Keratinocyte (primary cell): ENCODE measurements around the gene NFASC. TPM values are rescaled to one million over a fixed set of nuclear protein-coding genes. Genes with fewer than 3 reads are reported as not detected.

Experiments
- DNase-seq: peaks from one replicate; pipeline ENCODE4 v3.0.0-alpha.2; 2011; ENCODE audit warnings: low read depth, missing footprints, low spot score
- FAIRE-seq: peaks from 2 replicates; lab custom pipeline; 2011; peaks lifted over from hg19 to GRCh38; lab: Jason Lieb, UNC
- H2AFZ ChIP-seq: 2 replicates; pipeline ENCODE4 v1.6.0; 2012; ENCODE audit warnings: low read length, control low read depth, inconsistent platforms; ENCODE audit not compliant: control insufficient read depth
- H3K27ac ChIP-seq: 2 replicates; pipeline ENCODE4 v1.5.1; 2011; ENCODE audit warnings: low read length; ENCODE audit not compliant: control insufficient read depth, insufficient read depth
- H3K27me3 ChIP-seq: 3 replicates; pipeline ENCODE4 v1.6.0; 2011; ENCODE audit warnings: low read length; ENCODE audit not compliant: control insufficient read depth, insufficient read depth; ENCODE audit errors: extremely low read depth
- H3K36me3 ChIP-seq, 2 experiments: 2 replicates in 1 of 2; 3 replicates in 1 of 2; pipeline ENCODE4 v1.5.1; 2011; ENCODE audit warnings: low read length in 2 of 2, mild to moderate bottlenecking in 1 of 2; ENCODE audit not compliant: control insufficient read depth in 2 of 2, insufficient read depth in 2 of 2; ENCODE audit errors: extremely low read depth in 1 of 2
- H3K4me1 ChIP-seq: 3 replicates; pipeline ENCODE4 v1.5.1; 2011; ENCODE audit warnings: low read length; ENCODE audit not compliant: control insufficient read depth, insufficient read depth; ENCODE audit errors: extremely low read depth
- H3K4me2 ChIP-seq: 3 replicates; pipeline ENCODE4 v1.6.0; 2011; ENCODE audit warnings: low read depth, low read length; ENCODE audit not compliant: control insufficient read depth, insufficient read depth; ENCODE audit errors: extremely low read depth
- H3K4me3 ChIP-seq, 3 experiments: fragments of 200-600 bp in 1 of 3; sonication (generic) in 1 of 3; 2 replicates in 2 of 3; 3 replicates in 1 of 3; pipeline ENCODE4 v1.5.1; 2011 to 2016; ENCODE audit warnings: low read length in 3 of 3, mild to moderate bottlenecking in 3 of 3, control low read depth in 2 of 3, inconsistent platforms in 1 of 3, low read depth in 1 of 3, mixed read lengths in 1 of 3, mixed run types in 1 of 3, moderate library complexity in 1 of 3; ENCODE audit not compliant: control insufficient read depth in 2 of 3, insufficient read depth in 2 of 3; ENCODE audit errors: extremely low read depth in 1 of 3
- H3K79me2 ChIP-seq: 2 replicates; pipeline ENCODE4 v1.6.0; 2012; ENCODE audit warnings: low read length; ENCODE audit not compliant: control insufficient read depth, insufficient read depth
- H3K9ac ChIP-seq: 3 replicates; pipeline ENCODE4 v1.6.0; 2011; ENCODE audit warnings: low read length; ENCODE audit not compliant: control insufficient read depth, insufficient read depth; ENCODE audit errors: extremely low read depth
- H3K9me1 ChIP-seq: 3 replicates; pipeline ENCODE4 v1.6.0; 2011; ENCODE audit warnings: low read length; ENCODE audit not compliant: control insufficient read depth, insufficient read depth; ENCODE audit errors: extremely low read depth
- H3K9me3 ChIP-seq: 2 replicates; pipeline ENCODE4 v1.5.1; 2012; ENCODE audit warnings: low read depth, low read length; ENCODE audit not compliant: control insufficient read depth
- H4K20me1 ChIP-seq: 3 replicates; pipeline ENCODE4 v1.6.0; 2011; ENCODE audit warnings: low read length; ENCODE audit not compliant: control insufficient read depth, insufficient read depth; ENCODE audit errors: extremely low read depth
- CTCF ChIP-seq, 3 experiments: IDR thresholded peaks in 1 of 3; conservative IDR thresholded peaks in 1 of 3; optimal IDR thresholded peaks in 1 of 3; 2 replicates in 2 of 3; 3 replicates in 1 of 3; pipeline versions ENCODE3 to v1.5.1; 2011; ENCODE audit warnings: low read length in 3 of 3, mild to moderate bottlenecking in 3 of 3, moderate library complexity in 2 of 3, control low read depth in 1 of 3, inconsistent platforms in 1 of 3; ENCODE audit not compliant: insufficient read depth in 2 of 3; ENCODE audit errors: extremely low read depth in 1 of 3
- EZH2 ChIP-seq: IDR thresholded peaks from one replicate; pipeline ENCODE4 v1.6.1; 2012; ENCODE audit warnings: inconsistent platforms, mild to moderate bottlenecking, low read length, moderate library complexity
- dilution Hi-C: fragments of 300-500 bp; cut with MboI; formaldehyde crosslinking; loops from one replicate; pipeline ENCODE4 v1.7.0; 2020; ENCODE audit warnings: low sequenced_read_pairs; ENCODE audit not compliant: extremely low pct_ligation_motif_present
- polyA plus RNA-seq, 5 experiments: library from polyadenylated mRNA; depleted of rRNA in 3 of 5; stranded (reverse) in 3 of 5; stranded (forward) in 1 of 5; unstranded in 1 of 5; fragments of >200 nt; gene quantifications; 1 replicate in 1 of 5; 2 replicates in 3 of 5; 3 replicates in 1 of 5; pipeline versions ENCODE4 v1.2.1 to v1.2.3, GENCODE V29; 2011 to 2012; ENCODE audit warnings: missing spikeins in 2 of 5, low read depth in 1 of 5, low replicate concordance in 1 of 5

Gene NFASC
- polyA plus RNA-seq, 1 donor (not counting 4 experiments of a cell fraction or from before 2014, with no cell fraction given), result 4.3 TPM

DNA sequence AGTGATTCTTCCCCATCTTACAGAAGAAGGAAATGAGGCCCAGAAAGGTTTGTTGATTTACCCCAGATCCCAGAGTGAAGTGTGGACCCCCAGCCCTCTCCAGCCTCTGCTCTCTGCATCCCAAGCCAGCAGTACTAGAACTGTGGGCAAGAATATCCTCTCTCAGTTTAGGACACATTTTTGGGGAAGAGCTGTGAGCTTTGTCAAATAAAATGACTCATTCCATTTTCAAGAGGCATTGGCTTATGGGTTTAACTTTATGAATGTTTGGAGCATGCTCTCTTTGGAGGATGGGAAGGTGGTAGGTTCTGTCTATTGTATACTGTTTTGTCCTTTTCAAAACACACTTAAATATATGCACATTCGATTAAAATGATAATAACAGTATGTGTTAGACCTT, 101.8 kb downstream of the NFASC start:
- Histone ChIP-seq H3K36me3 (no peaks in the 10 kb centered on the region), H3K4me3 (no peak overlapping the region), H3K27ac (no peak overlapping the region), H3K9me3 (no peaks in the 10 kb centered on the region), H3K4me1 (no peaks in the 10 kb centered on the region), H3K4me2 (no peak overlapping the region), H3K9me1 (no peaks in the 10 kb centered on the region), H3K9ac (no peak overlapping the region), H3K27me3 (no peaks in the 10 kb centered on the region), H2AFZ (no peak overlapping the region), H3K79me2 (no peaks in the 10 kb centered on the region), H4K20me1 (no peaks in the 10 kb centered on the region)
- FAIRE-seq (no peak), DNase-seq (no peak)
- dilution Hi-C loops, result loop anchor here (25.0 kb wide), 1 partner anchor 160 kb away; no protein-coding TSS in a partner anchor
- no peak for TF ChIP-seq EZH2
- TF ChIP-seq CTCF (optimal IDR thresholded peaks at IDR 0.05 in 1 of 3, IDR thresholded peaks at IDR 0.05 in 1 of 3, conservative IDR thresholded peaks at IDR 0.05 in 1 of 3; ENCODE audit: extremely low read depth in 1 of 3, insufficient read depth in 2 of 3, low read length in 3 of 3), result no peak

DNA sequence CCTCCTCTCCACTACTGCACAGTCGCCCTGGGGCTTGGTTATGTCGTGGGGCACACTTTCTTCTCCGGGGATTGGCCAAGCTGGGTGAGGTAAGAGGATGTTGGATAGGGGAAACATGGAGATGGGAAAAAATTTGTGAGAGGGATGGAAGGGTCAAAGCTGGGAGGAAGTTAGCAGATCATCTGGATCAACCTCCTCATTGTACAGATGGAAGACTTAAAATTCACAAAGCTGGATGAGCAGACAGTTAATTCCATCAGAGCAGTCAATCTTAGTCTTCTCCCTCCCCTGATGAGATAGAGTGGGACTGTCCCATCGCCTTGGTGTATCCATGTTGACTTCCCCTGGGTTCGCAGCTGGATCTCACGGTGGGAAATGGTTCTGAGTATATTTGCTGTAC, 102.8 kb downstream of the NFASC start:
- FAIRE-seq (no peak), DNase-seq (no peak)
- Histone ChIP-seq H3K9ac (no peak overlapping the region), H3K9me3 (no peaks in the 10 kb centered on the region), H3K27ac (no peak overlapping the region), H2AFZ (no peak overlapping the region), H3K4me3 (no peak overlapping the region), H3K4me1 (no peaks in the 10 kb centered on the region), H4K20me1 (no peaks in the 10 kb centered on the region), H3K36me3 (no peaks in the 10 kb centered on the region), H3K79me2 (no peaks in the 10 kb centered on the region), H3K4me2 (no peak overlapping the region), H3K27me3 (no peaks in the 10 kb centered on the region), H3K9me1 (no peaks in the 10 kb centered on the region)
- dilution Hi-C loops, result loop anchor here (25.0 kb wide), 1 partner anchor 161 kb away; no protein-coding TSS in a partner anchor
- TF ChIP-seq CTCF (optimal IDR thresholded peaks at IDR 0.05 in 1 of 3, IDR thresholded peaks at IDR 0.05 in 1 of 3, conservative IDR thresholded peaks at IDR 0.05 in 1 of 3; ENCODE audit: extremely low read depth in 1 of 3, insufficient read depth in 2 of 3, low read length in 3 of 3), result no peak
- no peak for TF ChIP-seq EZH2
